ENCODE measurements around the gene CTSL.

The CTSL gene

DNA sequence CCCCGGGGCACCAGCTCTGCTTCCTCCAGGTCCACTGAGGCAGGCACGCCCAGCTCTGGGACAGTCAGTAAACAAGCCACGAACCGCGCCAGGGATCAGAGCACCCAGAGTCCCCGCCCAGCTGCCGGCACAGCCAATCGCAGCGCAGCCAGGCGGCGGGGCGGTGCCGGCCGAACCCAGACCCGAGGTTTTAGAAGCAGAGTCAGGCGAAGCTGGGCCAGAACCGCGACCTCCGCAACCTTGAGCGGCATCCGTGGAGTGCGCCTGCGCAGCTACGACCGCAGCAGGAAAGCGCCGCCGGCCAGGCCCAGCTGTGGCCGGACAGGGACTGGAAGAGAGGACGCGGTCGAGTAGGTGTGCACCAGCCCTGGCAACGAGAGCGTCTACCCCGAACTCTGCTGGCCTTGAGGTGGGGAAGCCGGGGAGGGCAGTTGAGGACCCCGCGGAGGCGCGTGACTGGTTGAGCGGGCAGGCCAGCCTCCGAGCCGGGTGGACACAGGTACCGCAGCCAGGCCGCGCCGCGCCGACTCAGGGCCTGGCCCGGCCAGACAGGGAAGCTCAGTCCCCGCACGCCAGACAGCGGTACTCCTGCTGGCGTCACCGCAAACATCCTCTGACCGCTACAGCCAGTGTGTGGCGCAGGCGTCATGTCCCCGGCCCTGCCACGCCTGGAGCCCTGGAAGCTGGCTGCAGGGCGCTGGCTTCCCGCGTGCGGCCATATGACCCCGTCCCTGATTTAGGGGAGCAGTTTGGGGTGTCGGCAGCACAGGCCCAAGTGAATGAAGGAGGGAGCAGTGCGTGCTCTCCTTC lies at the start of gene CTSL:
Gene CTSL, plus strand, starts transcription at position 220 of the 810 bp plus-strand sequence. CDS start 1,485 bp downstream, outside the sequence.
- peak; percentile 65 to 69 for DNase-seq

- no peak for DNase-seq
These were observed 48.7 kb upstream of the CTSL start for GRCh38 chr9:87676976-87677775.

GRCh38 chr9:87677776-87678587 lies 47.9 kb upstream of the CTSL start:
- DNase-seq, result no peak

GRCh38 chr9:87678650-87679355 lies 47.1 kb upstream of the CTSL start:
- DNase-seq, result peak; percentile 22 to 27

- DNase-seq, result no peak
These were observed 44.5 kb upstream of the CTSL start for GRCh38 chr9:87681271-87682061.

DNA sequence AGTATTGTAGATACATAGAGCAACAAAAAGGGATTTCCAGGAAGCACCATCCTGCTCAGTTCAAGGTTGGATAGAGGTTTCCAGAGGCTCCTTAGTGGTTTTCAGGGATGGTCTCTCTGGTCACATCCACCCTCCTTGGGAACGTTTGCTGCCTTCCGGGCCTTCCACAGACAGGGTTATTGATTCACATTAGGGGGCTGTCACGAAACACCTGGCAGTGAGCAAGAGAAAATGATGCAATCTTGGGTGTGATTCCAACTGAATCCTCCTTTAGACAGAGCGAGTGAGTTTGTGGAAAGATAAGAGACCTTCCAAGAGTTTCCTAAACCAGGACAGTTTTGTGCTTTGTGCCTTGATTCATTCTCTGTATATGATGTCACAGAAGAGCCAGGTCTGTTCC lies 43.8 kb upstream of the CTSL start:
- no peak for DNase-seq

- no peak for DNase-seq
These were observed 43.3 kb upstream of the CTSL start for GRCh38 chr9:87682618-87683017.

- no peak for DNase-seq
These were observed 41.9 kb upstream of the CTSL start for GRCh38 chr9:87683751-87684626.

DNA sequence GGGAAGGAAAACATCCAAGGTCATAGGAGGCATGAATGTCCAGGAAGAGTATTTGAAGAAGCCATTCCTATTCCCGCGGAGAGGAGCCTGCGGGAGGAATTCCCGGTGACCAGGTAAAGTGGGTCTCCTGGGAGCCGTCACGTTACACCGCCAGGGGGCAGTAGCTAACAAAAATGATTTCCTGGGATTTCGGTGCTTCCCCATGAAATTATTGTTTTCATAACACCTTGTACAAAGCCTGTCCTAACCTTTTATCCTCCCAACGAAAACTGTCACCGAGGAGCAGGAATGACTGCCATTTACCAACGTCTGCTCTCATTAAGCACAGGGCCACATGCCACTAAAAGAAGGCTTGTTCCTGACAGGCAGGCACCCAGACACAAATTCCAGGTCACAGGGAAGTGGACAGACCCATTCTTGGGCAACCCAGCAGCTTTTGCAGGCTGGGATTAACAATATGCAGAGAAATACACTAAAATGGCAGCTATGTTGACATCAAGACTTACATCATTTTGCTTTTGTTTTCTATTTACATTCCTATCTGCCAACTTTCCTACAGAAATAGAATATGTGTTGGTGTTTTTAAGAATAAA lies 41.2 kb upstream of the CTSL start:
- DNase-seq, result no peak

DNA sequence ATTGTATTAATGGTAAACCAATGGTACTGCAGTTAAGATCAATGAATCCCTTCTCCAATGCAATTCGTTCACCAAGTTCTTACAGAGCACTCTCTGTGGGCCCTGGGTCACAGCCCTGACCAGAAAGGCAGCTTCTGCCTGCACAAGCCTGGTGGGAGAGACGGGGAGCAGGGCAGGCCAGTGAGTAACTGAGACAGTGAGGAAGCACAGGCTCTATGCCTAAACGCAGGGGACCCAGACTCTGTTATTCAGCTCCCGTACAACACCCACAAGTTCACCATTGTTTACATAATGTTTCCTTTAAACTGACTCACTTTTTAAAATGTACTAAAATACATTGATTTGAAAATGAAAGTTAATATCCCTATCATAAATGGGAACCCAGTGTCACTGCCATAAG lies 40.5 kb upstream of the CTSL start:
- peak in 1 of 2 experiments; percentile 15 for DNase-seq

- DNase-seq, result no peak
These were observed 39.9 kb upstream of the CTSL start for GRCh38 chr9:87685871-87686519.

DNA sequence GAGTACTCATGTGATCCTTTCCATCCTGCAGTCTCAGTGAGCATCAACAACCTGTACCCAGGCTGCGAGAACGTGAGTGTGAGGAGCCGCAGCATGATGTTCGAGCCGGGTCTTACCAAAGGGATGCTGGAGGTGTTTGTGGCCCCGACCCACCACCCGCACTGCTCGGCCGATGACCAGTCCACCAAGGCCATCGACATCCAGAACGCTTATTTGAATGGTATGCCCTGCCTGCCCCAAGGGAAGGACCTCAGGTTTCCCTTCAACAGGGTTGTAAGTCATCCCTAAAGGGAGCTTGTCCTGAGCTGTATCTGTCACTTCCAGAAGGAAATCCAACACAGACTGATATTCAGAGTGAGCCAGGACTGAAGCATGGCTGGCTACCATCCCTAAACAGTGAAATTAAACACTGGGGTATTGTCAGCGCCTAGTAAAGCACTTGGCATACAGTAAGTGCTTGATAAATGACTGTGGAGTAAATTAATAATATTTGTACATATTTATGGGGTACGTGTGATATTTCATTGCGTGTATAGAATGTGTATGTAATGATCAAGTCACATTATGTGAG lies 39.3 kb upstream of the CTSL start:
- no peak for DNase-seq

GRCh38 chr9:87687207-87687606 lies 38.7 kb upstream of the CTSL start:
- DNase-seq, result no peak

GRCh38 chr9:87694236-87694755 lies 31.6 kb upstream of the CTSL start:
- DNase-seq, result no peak

GRCh38 chr9:87695523-87695922 lies 30.4 kb upstream of the CTSL start:
- DNase-seq, result no peak

DNA sequence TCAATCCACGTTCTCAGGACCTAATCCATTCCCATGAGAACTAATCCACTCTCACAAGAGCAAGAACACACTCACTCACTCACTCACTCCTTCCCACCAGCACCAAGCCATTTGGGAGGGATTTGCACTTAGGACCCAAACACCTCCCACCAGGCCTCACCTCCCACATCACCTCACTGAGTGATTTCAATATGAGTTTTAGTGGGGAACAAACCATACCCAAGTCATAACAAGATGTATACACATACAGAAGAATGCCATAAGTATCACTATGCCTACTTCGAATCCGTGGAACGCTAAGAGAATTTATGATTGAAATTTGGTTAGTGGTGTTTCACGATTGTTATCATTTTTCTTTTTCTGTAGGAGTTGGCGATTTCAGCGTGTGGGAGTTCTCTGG lies 29.3 kb upstream of the CTSL start:
- DNase-seq, result no peak

GRCh38 chr9:87698069-87698809 lies 27.7 kb upstream of the CTSL start:
- DNase-seq, result no peak

GRCh38 chr9:87699835-87700234 lies 26.1 kb upstream of the CTSL start:
- DNase-seq, result no peak
